ENCODE results near the gene ZNF687.

ZNF687 gene

GRCh38 chr1:151312826-151313225, 30.7 kb downstream of the ZNF687 start:
- TF ChIP-seq, protein P1, sequence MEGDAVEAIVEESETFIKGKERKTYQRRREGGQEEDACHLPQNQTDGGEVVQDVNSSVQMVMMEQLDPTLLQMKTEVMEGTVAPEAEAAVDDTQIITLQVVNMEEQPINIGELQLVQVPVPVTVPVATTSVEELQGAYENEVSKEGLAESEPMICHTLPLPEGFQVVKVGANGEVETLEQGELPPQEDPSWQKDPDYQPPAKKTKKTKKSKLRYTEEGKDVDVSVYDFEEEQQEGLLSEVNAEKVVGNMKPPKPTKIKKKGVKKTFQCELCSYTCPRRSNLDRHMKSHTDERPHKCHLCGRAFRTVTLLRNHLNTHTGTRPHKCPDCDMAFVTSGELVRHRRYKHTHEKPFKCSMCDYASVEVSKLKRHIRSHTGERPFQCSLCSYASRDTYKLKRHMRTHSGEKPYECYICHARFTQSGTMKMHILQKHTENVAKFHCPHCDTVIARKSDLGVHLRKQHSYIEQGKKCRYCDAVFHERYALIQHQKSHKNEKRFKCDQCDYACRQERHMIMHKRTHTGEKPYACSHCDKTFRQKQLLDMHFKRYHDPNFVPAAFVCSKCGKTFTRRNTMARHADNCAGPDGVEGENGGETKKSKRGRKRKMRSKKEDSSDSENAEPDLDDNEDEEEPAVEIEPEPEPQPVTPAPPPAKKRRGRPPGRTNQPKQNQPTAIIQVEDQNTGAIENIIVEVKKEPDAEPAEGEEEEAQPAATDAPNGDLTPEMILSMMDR (IDR thresholded peaks at IDR 0.05): no peak

- TF ChIP-seq, protein P1 (IDR thresholded peaks at IDR 0.05): no peak
Measured at GRCh38 chr1:151313501-151313900, 31.4 kb downstream of the ZNF687 start.

GRCh38 chr1:151314137-151314875, 32.2 kb downstream of the ZNF687 start:
- TF ChIP-seq, protein P1 (IDR thresholded peaks at IDR 0.05): no peak

- TF ChIP-seq, protein P1 (IDR thresholded peaks at IDR 0.05): no peak
Measured at GRCh38 chr1:151315565-151316235, 33.6 kb downstream of the ZNF687 start.

DNA sequence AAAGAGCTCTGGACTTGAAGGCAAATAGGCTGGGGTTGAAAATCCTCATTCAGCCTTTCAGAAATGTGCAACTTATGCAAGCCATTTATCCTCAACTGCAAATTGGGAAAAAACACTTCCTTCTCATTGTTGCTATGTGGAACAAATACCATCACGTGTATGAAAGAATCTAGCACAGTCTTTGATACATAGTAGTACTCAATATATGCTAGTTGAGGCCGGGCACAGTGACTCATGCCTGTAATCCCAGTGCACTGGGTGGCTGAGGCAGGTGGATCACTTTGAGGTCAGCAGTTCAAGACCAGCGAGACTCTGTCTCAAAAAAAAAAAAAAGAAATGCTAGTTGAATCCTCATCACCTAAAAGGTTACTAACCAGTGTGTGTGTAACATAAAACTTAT, 36.9 kb downstream of the ZNF687 start:
- TF ChIP-seq, protein P1 (IDR thresholded peaks at IDR 0.05): no peak

GRCh38 chr1:151324390-151324930, 42.4 kb downstream of the ZNF687 start:
- TF ChIP-seq, protein P1 (IDR thresholded peaks at IDR 0.05): no peak

DNA sequence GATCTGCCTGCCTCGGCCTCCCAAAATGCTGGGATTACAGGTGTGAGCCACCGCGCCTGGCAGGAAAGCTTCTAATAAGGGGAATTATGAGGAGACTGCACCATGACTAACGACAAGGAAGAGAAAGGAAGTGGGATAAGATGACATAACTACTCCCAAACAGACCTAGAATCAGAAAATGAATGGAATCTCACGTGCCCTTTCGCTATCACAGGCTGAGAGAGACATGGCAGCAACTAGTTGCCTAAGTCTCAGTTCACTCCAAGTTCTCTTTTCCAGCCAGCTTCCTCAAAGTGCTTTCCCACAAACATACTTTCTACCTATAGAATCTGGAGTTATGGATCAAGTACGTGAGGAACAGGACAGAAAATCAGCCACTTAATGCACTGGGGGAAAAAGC, 43.1 kb downstream of the ZNF687 start:
- TF ChIP-seq, protein P1 (IDR thresholded peaks at IDR 0.05): no peak
